GM08714 (cell line): Measurements from ENCODE around the gene KDM5A.

Source experiments
- H3K4me3 ChIP-seq: fragments of 200-500 bp; sonication (Bioruptor generic); 2 replicates; pipeline ENCODE4 v1.5.1; 2014; ENCODE audit warnings: mild to moderate bottlenecking, low read length, inconsistent platforms
- ZNF274 ChIP-seq: IDR thresholded peaks from 2 replicates; pipeline ENCODE4 v1.6.1; 2012; ENCODE audit warnings: mild to moderate bottlenecking, low read depth, low read length

KDM5A gene

DNA sequence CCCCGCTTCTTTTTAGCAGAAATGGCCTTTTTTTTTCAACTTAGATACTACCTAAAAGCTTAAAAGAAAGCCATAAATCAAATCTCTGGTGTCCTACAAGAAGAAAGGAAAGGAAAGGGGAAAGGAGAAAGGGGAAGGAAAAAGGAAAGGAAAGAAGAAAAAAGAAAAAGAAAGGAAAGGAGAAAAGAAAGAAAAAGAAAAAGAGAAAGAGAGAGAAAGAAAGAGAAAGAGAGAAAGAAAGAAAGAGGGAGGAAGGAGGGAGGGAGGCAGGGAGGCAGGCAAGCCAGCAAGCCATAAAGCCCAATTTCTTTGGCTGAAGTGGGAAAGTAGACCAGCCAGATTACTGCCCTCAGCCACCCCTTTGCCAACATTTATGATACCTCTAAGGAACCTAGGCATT, 94.0 kb downstream of the KDM5A start:
- no peak overlapping the region for H3K4me3 ChIP-seq
- TF ChIP-seq ZNF274: no peak

DNA sequence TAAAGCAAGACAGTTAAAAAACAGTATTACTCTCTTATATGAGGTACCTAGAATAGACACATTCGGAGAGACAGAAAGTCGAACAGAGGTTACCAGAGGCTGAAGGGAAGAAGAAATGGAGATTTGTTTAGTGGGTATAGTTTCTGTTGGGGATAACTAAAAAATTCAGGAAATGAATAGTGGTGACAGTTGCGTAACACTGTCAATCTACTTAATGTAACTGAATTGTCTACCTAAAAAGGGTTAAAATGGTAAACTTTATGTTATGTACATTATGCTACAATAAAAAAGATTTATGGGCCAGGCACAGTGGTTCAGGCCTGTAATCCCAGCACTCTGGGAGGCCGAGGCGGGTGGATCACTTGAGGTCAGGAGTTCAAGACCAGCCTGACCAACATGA, 95.9 kb downstream of the KDM5A start:
- H3K4me3 ChIP-seq: no peak overlapping the region
- no peak for TF ChIP-seq ZNF274

DNA sequence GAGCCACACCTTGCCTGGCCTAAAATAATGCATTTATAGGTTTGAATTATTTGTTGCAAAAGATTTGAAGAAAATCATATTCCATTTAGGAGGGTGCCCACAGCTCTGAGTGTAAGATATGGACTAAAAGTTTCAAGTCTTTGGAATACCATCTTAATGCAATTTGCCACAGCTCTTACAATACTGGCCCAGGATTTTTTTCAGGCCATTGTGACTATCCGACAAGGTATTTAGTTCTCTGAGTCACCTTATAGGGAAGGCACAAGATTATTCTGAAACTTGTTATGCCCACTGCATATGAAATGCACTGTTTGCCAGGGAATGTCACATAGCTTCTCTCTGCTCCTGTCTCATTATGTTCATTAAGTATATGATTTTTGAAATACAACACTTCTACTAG, 96.9 kb downstream of the KDM5A start:
- TF ChIP-seq ZNF274: no peak
- H3K4me3 ChIP-seq: no peak overlapping the region

DNA sequence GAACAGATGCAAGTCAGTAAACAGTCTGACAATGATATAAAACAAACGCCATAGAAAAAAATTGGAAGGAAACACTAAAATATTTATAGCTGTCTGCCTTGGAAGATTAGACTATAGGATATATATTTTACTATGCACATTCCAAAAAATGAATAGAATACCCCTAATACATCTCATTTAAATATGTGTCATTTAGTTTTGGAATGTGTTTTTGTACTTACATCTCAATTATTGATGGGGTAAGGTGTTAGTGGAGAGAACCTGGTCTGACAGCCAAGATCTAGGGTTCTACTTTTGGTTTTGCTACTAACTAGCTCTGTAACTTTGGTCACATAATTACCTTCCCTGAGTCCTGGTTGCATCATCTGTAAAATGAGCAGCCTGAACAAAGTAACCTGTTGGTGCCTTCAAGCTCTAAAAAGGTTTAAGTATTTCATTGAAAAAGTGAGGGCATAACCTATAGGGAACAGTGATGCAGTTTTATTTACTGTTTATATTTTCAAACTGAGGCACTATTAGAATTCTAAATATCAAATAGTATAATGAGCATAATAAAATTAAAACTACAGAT, 97.9 kb downstream of the KDM5A start:
- no peak overlapping the region for H3K4me3 ChIP-seq
- no peak for TF ChIP-seq ZNF274

DNA sequence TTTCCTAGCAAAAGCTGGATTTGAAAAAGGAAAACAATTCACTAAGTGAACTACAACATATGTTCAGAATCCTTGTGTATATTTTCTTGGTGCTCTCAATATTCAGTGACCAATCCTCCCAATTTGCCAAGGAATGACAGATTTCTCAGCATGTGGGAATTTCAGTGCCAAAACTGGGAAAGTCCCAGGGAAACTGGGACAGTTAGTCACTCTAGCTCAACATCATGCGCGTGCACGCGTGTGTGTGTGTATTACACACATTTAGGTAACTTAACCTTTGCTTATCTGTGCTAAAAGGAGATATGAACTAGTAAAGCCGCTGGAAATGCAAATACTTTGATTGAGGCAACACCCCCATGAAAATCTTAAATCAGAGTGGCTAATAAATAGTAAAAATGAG, 100.4 kb downstream of the KDM5A start:
- TF ChIP-seq ZNF274: no peak
- H3K4me3 ChIP-seq: no peak overlapping the region

DNA sequence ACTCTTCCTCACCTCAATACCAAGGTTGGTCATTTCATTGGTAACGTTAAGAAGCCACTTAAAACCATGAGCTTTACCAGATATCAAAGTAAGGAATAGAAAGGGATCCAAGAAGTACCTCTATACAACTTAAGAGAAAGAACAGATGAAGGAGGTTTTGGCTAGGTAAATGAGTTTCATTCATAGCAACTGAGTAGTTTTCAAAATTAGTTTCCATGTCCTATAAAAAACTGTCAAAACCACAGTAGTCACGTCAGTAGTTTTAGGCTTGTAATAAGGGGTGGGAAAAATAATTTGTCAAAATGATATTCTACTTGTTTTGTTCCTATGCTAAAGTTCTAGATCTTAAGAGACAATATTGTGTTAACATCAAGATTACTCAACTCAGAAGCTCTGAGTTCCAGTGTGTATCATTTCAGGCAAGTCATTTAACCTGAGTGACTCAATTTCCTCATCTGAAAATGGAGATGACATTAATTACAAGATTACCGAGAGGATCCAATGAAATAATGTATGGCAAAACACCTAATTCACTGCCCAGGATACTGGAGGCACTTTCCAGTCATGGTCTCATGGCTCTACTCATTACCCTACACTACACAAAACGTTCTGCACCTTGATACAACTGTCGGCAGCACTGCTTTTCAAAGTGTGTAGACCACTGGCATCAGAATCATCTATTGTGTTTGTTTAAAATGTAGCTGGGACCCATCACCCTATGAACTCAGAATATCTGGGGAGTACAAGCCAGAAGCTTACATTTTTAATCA, 102.4 kb downstream of the KDM5A start:
- no peak for TF ChIP-seq ZNF274
- H3K4me3 ChIP-seq: no peak overlapping the region

DNA sequence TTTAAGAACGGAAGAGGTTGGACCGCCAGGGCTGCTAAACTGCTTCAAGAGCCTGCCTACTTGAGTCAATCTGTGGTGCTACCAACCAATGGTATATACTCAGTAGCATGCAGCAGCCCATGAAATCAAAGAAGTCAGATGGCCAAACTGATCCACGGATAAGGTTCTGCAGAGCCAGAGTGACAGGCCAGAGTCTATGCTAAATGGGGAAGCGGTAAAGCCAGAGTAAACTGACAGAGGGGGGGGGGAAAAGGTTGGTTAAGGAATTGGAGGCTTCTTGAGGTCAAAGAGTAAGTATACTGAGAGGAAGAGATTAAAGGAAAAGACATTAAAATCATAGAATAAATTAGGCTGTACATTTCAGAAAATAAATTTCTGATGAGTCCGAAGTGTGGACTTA, 111.1 kb downstream of the KDM5A start:
- H3K4me3 ChIP-seq: no peak overlapping the region
- TF ChIP-seq ZNF274: no peak

DNA sequence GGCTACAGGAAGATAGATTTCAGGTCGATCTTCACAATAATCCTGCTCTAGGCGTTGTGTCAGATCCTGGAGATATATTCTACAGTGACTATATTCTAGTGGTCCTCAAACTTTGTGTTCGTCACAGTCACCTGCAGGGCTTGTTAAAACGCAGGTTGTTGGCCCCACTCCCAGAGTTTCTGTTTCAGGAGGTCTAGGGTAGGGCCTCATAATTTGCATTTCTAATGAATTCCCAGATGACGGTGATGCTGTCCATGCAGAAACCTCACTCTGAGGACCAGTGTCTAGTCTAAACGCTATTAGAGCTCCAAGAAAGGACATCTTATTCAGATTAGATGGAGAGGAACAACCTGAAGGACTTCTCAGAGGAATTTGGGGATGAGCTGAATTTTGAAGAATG, 113.3 kb downstream of the KDM5A start:
- H3K4me3 ChIP-seq: no peak overlapping the region
- no peak for TF ChIP-seq ZNF274

DNA sequence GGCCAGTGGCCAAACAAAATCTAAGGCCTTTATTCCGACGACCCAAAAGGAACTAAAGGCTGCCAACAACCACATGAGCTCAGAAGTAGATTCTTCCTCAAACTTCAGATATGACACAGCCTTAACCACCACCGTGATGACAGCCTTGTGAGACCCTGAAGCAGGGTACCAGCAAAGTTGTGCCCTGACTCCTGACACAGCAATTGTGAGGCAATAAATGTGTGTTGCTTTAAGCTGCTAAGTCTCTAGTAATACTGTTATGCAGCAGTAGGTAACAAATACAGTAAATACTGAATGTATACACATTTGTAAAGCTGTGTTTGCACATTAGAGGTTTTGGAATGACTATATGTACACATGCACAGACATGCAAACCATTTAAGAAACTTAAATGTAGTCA, 115.7 kb downstream of the KDM5A start:
- no peak for TF ChIP-seq ZNF274
- H3K4me3 ChIP-seq: no peak overlapping the region

DNA sequence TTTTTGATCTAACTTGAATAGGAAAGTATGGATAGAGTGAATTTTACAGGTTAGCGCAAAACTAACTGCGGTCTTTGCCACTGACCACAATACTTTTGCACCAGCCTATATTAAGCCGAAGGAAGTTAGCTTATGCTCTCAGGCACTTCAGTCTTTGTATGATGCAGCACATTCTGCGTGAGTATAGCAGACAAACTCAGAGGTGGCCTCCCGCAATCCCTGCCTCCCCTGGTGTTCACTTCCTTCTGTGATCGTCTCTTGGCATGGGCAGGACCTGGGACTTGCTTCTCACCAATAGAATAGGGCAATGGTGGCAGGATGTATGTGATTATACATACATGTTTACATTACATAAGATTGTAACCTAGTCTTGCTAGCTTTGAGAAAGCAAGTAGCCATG, 116.2 kb downstream of the KDM5A start:
- TF ChIP-seq ZNF274: no peak
- no peak overlapping the region for H3K4me3 ChIP-seq

DNA sequence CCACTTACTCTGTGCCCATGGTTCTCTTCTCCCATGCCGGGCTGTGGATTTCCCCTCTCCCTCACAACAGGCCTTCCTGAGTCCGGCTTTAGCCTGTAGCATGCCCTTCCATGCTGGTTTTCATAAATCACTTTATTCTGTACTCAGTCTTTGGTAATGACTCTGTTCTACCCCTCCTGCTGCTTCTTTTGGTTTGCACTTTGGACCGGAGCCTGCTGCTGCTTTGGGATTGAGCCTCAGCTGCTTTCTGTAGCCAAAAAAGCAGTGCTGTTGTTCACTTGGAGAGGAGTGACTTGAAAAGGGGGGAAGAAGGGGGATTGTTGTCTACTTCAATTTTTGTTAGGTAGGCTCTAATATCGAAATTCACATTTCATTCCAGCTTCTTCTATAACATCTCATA, 118.0 kb downstream of the KDM5A start:
- H3K4me3 ChIP-seq: no peak overlapping the region
- no peak for TF ChIP-seq ZNF274

DNA sequence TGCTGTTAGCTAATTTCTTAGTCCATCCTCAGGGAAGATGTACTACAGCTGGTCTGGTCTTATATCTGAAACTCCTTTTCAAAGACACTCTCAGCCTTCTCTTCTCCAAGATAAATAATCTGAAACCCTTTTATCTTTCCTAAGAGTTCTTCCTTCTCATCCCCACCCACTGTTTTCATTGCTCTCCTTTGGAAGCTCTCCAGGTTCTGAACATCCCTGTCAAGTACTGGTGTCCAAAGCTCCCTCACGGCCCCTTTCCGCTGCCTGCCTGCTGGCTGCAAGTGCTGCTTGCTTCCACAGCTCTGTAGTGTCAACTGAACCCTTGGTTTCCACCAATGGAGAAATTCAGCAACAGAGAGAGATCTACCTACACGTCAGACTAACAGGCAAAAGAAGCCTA, 119.9 kb downstream of the KDM5A start:
- TF ChIP-seq ZNF274: no peak
- H3K4me3 ChIP-seq: no peak overlapping the region

DNA sequence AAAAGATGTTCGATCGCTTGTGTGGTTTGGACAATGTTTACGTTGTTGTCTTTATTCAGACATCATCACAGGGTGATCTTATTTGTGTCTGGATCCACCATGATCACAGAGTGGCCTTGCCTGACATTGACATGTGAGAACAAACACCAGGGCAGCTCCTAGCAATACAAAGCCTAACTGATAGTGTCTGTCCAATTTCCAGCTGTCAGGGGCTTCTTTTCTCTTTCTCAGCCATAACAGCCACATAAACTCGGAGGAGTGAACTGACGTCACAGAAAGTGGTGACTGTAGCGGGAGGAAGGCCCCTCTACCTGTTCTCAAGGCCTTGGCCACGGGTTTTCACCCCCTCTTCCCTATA, 120.7 kb downstream of the KDM5A start:
- no peak overlapping the region for H3K4me3 ChIP-seq
- no peak for TF ChIP-seq ZNF274

DNA sequence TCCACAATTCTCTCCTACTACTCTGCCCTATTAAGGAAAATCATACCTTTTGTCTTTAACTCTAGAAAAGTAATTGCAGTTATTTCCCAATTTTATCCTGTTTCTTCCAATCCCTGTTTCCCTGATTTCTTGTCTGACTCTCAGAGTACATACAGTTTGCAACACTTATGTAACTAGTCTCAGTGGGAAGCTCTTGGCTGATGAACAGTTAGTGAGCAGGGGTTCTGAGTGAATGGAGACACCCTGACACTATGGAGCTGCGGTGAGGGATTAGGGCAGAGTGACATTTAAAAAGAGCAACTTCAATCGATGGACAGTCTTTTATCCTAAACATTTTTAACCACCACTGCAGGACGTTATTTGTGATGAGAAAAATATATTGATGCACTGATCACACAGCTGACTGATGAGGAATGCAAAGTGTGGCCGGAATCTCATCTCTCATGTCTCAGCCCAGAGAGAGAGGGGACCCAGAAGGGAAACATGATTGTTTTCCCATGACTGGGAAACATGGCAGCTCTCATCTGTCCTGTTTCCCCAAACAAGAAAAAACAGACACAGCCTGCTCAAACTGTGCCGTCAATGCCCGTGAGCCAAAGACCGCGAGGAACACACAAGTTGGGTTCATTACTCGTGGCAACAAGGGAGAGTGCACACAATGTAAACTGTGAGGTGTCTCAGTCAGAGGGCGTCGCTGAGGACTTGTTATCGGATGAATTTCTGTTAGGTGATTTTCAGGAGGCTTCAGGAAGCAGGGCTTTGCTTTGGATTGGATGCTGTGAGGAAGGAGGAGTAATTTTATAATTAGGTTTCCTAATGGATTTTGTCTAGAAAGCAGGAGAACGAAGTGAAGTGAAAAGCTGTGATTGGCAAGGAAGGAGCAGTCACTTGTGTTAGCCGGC, 121.3 kb downstream of the KDM5A start:
- TF ChIP-seq ZNF274: no peak
- H3K4me3 ChIP-seq: no peak overlapping the region

DNA sequence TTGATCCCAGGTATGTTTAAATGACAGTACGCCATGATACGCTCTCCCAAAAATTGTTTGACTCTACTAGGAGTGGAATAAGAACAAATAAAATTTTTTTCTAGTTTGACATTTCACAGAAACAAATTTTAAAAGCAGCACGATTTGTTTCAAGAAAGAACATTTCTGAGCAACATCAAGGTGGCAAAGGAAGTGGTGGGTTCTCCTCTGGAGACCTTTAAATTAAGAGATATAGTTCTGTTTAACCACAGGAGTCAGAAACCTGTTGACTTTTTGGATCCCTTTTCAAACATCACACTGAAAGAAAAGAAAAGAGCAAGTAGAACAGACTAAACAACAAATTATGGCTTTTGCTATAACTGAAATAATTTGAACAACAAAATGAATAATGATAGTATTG, 124.0 kb downstream of the KDM5A start:
- TF ChIP-seq ZNF274: no peak
- H3K4me3 ChIP-seq: no peak overlapping the region

DNA sequence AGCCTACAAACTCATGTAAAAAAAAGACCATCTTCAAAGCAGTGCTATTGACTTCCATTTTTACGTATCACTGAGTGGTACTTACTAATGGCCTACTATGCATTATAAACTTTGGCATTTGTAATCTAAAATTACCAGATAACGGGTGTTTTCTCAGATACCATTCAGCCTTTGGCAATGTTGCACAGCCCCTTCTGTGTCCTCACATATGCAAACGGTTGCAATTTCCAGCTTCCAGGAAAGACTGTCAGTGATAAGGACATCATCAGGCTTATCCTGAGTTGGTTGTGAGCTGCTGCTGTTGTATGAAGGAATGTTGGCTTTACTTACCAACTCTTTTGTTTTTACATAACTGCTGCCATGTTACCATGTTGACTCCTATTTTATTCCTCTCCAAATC, 124.9 kb downstream of the KDM5A start:
- no peak for TF ChIP-seq ZNF274
- no peak overlapping the region for H3K4me3 ChIP-seq
